Pulmonary artery endothelial cell (primary cell): Measurements from ENCODE around the gene ACTMAP. TPM values are rescaled to one million over a fixed set of nuclear protein-coding genes. Genes with fewer than 3 reads are reported as not detected.
"Not testable (repeated sequence)": the region's sequence is repeated elsewhere in the genome, so short reads cannot be mapped to it uniquely, and the experiment has no call there.

ENCODE experiments used
- DNase-seq: peaks from one replicate; pipeline ENCODE4 v3.0.0-alpha.2; 2011; ENCODE audit warnings: low read depth, low spot score
- total RNA-seq: library from RNA; depleted of rRNA; stranded (reverse); fragments of >200 nt; gene quantifications from 2 replicates; pipeline ENCODE4 v1.2.3, GENCODE V29; 2014

The ACTMAP gene, protein sequence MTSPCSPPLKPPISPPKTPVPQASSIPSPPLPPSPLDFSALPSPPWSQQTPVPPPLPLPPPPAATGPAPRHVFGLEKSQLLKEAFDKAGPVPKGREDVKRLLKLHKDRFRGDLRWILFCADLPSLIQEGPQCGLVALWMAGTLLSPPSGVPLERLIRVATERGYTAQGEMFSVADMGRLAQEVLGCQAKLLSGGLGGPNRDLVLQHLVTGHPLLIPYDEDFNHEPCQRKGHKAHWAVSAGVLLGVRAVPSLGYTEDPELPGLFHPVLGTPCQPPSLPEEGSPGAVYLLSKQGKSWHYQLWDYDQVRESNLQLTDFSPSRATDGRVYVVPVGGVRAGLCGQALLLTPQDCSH
- 0.49 and 0.59 TPM in 2 replicates for total RNA-seq

DNA sequence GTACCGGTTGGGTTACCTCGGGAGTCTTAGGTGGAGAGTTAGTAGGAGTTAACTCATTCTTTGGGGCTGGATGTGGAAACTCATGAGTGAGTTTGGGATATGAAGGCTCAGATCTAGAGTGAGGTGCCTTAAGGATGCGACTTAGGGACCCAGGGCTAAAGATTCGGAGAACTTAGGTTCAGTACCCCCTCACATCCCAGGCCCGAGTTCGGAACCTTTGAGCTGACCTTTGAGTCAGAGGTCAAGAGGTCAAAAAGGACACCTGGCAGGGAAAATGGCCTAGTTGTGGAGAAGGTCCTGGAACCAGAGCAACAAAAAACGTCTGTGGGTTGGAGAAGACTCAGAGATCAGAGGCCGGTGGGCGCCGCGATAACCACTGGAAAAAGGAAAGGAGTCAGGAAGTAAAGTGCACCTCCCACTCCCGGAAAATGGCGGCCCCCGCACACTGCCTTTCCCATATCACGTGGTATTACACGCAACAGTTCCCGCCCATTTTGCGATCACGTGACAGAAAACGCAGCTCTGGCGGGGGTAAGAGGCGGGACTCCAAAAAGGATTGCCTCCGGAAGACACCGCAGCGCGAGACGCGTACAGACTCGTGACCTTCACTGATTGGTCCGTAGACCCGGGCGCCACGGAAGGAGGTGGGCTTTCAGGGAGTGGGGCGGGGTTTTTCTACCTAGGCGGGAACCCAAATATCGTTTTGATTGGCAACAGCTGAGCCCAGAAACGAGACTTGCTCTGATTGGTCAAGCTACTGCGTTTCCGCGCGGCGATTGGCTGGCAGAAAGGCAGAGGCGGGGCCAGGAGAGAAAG lies at the start of gene ACTMAP:
Gene ACTMAP (minus strand): TSS at position 420 of the 816 bp plus-strand sequence. CDS start 674 bp downstream, outside the sequence.
- peak; percentile 100 for DNase-seq

DNA sequence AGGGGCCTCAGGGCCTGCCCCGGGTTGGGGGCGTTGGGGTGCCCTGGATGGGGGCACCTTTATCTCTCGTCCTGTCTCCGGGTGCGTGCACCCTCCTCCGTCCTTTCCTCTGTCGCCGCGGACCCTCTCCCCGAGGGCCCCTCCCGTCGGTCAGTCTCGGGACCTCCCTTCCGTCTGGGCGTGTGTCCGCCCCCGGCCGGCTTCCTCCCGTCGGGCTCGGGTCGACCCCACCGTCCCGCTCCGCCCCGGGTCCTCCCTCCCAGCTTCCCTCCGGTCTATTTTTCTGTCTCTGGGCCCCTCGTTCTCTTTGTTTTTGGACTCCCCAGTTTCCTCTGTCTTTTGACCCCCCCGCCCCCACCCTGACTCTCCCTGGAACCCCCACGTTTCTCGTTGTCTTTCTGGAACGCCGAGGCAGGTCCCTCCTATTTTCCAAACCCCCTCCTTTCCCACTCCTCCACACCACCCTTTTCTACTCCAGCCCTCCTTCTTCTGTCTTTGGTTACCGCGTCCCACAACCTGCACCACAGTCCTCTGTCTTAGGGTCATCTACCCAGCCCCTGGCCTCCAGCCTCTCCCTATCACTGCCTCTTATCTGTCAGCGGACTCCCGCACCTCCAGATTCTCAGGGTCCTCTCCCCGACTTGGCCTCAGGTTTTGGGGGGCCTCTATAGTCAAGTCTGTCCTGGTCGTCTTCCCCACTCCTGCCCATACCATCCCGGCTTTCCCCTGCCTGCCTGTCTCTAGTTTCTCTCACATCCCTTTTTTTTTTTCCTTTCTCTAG lies 49.5 kb upstream of the ACTMAP start:
- no peak for DNase-seq

DNA sequence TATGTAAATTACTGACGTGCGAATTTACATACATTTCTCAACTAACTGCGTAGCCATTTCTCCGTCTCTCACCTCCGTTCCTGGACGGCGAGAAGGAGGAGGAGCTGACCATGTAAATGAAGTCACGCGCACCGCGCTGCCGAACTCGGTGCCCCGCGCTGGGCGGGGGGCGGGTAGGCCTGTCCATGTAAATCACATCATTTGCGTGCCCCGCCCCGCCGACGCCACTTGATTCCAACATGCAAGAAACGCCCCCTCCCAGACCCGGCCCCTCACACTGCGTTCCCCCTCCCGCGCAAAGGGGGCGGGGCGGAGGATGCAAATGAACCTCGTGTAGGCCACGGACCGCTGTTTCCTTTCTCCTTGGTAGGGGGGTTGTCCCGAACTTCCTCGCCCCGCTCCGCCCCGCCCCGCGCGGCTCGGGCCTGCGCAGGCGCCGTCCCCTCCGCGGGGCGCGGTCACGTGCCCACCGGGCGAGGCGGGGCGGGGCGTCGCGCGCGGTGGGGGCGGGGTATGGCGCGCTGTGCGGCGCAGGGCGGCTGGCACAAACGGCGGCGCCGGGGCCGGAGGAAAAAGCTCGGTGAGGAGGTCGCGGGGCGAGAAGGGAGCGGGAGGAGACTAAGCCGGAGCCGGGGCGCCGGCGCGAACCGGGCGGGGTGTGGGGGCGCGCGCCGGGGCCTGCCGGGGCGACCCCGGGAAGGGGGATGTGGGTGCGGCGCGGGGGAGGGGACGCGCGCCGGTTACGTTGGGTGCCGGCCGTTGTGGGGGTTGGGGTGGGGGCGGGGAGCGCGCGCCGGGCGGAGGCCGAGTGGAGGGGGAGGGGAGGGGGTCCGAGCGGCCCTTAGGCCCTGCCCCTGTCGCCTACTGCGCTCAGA lies 48.6 kb upstream of the ACTMAP start, which contains the start of gene EGLN2:
Gene EGLN2 (plus strand): TSS at position 509 of the 875 bp plus-strand sequence. CDS start 1,382 bp downstream, outside the sequence.
- peak; percentile 100 for DNase-seq

DNA sequence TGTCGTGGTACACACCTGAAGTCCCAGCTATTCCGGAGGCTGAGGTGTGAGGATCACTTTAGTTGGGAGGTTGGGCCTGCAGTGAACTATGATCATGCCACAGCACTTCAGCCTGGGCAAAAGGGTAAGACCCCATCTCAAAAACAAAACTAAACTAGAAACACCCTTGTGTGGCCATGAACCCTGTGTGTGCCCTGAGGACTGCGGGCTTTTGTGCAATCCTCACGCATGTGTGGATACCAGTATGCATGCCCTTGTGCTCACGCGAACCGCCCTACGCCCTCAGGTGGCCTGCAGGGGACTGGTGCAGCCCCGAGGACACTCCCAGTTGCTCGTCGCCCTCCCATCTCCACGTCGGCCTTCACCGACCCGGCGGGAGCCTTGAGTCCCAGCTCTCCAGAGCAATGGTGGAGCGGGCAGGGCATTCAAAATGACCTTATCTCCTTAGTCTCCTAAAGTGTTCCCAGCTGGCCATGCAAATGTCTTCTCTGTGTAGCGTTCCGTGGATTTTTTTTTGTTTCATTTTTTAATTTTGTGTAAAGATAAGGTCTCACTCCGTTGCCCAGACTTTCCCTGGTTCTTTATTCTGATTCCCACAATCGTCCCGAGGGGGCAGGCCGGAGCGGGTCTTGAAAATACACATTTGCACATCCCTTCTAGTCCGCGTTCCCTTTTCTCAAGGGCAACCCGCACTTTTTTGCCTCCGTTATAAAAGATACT lies 47.8 kb upstream of the ACTMAP start:
- DNase-seq = no peak

- DNase-seq = no peak
Measured at GRCh38 chr19:40797166-40797962, 47.1 kb upstream of the ACTMAP start.

DNA sequence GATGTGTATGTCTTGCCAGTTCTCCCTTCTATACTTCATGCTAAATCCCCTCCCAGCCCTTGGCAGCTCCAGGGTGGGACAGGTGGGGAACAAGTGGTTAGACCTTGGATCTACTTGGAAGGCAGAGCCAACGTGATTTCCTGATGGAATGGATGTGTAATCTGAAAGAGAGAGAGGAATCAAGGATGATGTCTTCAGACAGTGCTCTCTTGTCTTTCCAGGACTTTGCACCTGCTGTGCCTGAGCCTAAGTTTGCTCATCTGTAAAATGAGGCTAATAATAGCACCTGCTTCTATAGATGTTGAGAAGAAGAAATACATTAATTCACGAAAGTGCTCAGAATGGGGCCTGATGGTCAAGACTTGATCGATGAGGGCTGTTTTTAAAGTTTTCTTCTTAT lies 41.7 kb upstream of the ACTMAP start:
- DNase-seq = no peak

DNA sequence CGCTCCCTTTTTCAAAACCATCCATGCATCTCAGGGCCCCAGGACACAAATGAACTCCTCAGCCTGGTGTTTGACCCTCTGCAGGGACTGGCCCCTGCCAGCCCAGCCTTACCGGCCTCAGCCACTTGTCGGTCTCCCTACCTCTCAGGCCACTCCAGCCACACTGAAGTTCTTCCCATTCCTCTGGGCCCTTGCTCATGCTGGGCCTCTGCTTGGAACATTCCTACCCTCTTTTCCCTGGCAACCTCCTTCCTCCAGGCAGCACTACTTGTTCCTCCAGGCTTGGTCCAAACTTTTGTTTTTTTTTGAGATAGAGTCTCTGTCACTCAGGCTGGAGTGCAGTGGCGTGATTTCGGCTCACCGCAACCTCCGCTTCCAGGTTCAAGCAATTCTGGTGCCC lies 41.1 kb upstream of the ACTMAP start:
- no peak for DNase-seq

DNA sequence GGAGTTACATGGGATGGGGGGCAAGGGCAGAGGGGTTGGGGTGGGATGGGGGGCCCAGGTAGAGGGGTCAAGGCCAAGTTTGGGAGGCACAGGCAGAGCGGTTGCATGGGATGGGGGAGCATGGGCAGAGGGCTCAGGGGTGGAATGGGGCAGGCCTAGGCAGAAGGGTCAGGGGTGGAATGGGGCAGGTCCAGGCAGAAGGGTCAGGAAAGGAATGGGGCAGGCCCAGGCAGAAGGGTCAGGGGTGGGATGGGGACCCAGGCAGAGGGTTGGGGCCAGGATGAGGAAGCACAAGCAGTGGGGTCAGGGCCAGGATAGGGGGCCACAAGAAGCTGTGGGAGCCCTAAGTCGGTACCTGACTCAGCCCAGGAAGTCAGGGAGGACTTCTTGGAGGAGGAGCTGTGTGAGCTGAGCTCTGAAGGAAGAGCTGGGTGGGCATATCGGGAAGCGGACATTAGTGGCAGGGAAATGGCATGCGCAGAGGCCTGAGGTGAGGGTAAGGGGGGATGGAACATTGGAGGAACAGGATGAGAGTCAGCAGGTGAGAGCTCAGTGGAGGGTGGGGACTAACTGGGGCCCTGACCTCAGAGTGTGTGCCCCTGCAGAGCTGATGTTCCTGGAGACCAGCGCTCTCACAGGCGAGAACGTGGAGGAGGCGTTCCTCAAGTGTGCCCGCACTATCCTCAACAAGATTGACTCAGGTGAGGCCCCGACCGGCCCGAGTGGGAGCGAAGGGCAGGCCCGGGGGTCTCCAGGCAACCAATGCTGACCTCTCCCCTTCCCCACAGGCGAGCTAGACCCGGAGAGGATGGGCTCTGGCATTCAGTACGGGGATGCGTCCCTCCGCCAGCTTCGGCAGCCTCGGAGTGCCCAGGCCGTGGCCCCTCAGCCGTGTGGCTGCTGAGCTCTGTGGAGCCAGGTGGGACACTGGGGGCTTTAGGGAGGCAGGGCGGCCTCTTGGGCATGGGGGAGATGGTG lies 36.1 kb upstream of the ACTMAP start:
- no peak for DNase-seq

DNA sequence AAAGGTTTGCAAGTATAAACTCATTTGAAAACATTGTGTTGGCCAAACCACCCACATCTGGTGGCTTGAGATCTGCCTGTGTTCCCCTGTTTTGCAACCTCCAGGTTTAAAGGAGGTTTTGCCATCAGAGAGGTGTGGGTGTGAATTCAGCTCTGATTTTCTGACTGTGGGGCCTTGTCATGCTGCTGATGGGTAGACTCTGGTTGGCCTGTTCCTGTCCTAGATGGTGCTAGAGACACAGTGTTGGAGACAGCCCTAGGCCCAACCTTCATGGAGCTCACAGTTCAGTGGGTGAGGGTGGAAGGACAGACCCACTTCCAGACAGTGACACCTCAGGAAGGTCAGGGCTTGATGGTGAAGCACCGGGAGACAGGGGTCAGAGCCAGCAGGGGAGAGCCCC lies 35.2 kb upstream of the ACTMAP start:
- no peak for DNase-seq

GRCh38 chr19:40784146-40784545 lies 33.9 kb upstream of the ACTMAP start:
- not testable (repeated sequence) for DNase-seq

DNA sequence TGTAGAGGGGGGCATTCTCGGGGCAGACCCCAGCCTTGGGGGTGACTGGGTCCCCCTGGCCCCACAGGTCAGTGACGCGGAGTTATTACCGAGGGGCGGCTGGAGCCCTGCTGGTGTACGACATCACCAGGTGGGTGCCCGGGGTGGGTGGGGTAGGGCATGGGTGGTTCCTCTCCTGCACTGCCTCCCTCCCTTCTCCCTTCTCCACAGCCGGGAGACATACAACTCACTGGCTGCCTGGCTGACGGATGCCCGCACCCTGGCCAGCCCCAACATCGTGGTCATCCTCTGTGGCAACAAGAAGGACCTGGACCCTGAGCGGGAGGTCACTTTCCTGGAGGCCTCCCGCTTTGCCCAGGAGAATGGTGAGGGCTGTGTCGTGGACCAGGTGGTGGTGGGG lies 33.4 kb upstream of the ACTMAP start:
- DNase-seq = no peak

DNA sequence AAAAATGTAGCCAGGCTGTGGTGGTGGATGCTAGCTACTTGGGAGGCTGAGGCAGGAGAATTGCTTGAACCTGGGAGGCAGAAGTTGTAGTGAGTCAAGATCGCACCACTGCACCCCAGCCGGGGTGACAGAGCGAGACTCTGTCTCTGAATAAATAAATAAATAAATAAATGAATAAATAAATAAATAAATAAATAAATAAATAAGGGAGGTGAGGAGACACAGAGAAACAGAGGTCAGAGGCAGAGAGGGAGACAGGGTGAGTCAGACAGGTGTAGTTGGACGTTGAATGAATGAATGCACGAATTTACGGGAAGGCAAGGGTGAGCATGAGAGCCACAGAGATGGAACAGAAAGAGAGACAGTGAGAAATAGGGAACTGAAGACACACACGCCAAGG lies 30.9 kb upstream of the ACTMAP start:
- no peak for DNase-seq

DNA sequence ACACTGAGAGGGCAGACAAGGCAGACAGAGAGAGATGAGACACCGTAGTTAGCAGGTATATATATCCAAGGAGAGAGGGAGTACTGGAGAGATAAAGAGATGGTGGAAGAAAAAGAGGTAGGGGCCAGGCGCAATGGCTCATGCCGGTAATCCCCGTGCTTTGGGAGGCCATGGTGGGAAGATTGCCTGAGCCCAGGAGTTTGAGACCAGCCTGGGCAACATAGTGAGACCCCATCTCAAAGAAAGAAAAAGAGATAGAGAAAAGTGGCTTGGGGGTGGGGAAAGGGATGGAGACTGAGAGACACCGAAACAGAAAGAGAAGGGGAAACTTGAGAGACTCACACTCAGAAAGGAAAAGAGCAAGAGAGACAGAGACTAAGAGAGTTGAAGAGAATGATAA lies 30.3 kb upstream of the ACTMAP start:
- DNase-seq = no peak

GRCh38 chr19:40778706-40779284 lies 28.5 kb upstream of the ACTMAP start:
- DNase-seq = no peak

GRCh38 chr19:40777937-40778705 lies 27.8 kb upstream of the ACTMAP start, which contains the start of gene RAB4B:
TSS of gene RAB4B (plus strand) at chr19:40778247. CDS start at chr19:40778376, 129 bp downstream.
- DNase-seq = peak; percentile 99

GRCh38 chr19:40777645-40777936 lies 27.3 kb upstream of the ACTMAP start:
- no peak for DNase-seq
